MCF 10A (cell line): ENCODE data around the gene SLC51A. TPM values are rescaled to one million over a fixed set of nuclear protein-coding genes. Genes with fewer than 3 reads are reported as not detected.

Experiments used
- BruUV-seq: library from RNA; stranded (reverse); fragments of 400-500 nt; replicated peaks from 2 replicates; lab custom pipeline; 2021; lab: Mats Ljungman, UMichigan
- CTCF ChIA-PET: fragments of 300-600 bp; sonication (Branson Sonifier 250); formaldehyde crosslinking; extraction: SDS; loops from one replicate; lab custom pipeline; 2021; ENCODE audit warnings: antibody characterized with exemption, inconsistent platforms; lab: Yijun Ruan, JAX
- POLR2A ChIA-PET: fragments of 300-600, 350-650 bp; sonication (Branson Sonifier 250); formaldehyde crosslinking; extraction: SDS; loops from one replicate; lab custom pipeline; 2020; ENCODE audit warnings: antibody characterized with exemption, inconsistent platforms; lab: Yijun Ruan, JAX
- DNase-seq: peaks from one replicate; pipeline ENCODE4 v3.0.0-alpha.2; 2018; ENCODE audit not compliant: unreplicated experiment
- H3K27ac Mint-ChIP-seq: one replicate; pipeline ENCODE4 v1.8.0; 2022; ENCODE audit warnings: mild to moderate bottlenecking, low read depth, mixed read lengths; ENCODE audit not compliant: unreplicated experiment
- H3K27me3 Mint-ChIP-seq: one replicate; pipeline ENCODE4 v1.8.0; 2022; ENCODE audit warnings: mixed read lengths; ENCODE audit not compliant: insufficient read depth, unreplicated experiment
- H3K36me3 Mint-ChIP-seq: one replicate; pipeline ENCODE4 v1.8.0; 2022; ENCODE audit warnings: mild to moderate bottlenecking, moderate library complexity, mixed read lengths; ENCODE audit not compliant: insufficient read depth, unreplicated experiment
- H3K4me1 Mint-ChIP-seq: one replicate; pipeline ENCODE4 v1.8.0; 2022; ENCODE audit warnings: mixed read lengths; ENCODE audit not compliant: insufficient read depth, unreplicated experiment
- H3K4me3 Mint-ChIP-seq: one replicate; pipeline ENCODE4 v1.8.0; 2022; ENCODE audit warnings: mild to moderate bottlenecking, moderate library complexity, mixed read lengths; ENCODE audit not compliant: unreplicated experiment
- H3K9me3 Mint-ChIP-seq: one replicate; pipeline ENCODE4 v1.8.0; 2022; ENCODE audit warnings: mixed read lengths; ENCODE audit not compliant: unreplicated experiment
- CTCF ChIP-seq: fragments of 200-600 bp; IDR thresholded peaks from one replicate; pipeline ENCODE4 v1.8.0; 2022; ENCODE audit warnings: antibody characterized with exemption, mild to moderate bottlenecking; ENCODE audit not compliant: unreplicated experiment
- intact Hi-C: fragments of 100-400 bp; cut with micrococcal nuclease; formaldehyde crosslinking; loops from 2 replicates; pipeline ENCODE4 v1.14.1; 2022
- total RNA-seq: library from RNA; stranded (reverse); gene quantifications from 2 replicates; pipeline ENCODE4 v1.2.3, GENCODE V29; 2022

Gene SLC51A
- total RNA-seq, 1 experiment from 2014 or later, result not detected

DNA sequence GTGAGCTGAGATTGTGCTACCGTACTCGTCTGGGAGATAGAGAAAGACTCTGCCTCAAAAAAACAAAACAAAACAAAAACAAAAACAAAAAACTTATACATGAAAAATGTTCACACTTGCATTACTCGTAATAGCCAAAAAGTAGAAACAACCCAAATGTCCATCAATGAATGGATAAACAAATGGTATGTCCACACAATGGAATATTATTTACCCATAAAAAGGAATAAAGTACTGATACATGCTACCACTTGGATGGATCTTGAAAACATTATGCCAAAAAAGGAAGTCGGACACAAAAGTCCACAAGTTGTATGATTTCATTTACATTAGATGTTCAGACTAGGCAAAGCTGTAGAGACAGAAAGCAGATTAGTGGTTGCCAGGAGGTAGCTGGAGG is 44.5 kb downstream of the SLC51A start:
- H3K9me3 Mint-ChIP-seq, result no peaks in the 10 kb centered on the region
- DNase-seq, result no peak
- BruUV-seq, result no TSS peak
- ChIA-PET CTCF (no interaction called here), POLR2A (interaction anchor here (0.6 to 0.7 kb wide), 2 partner anchors 8 to 103 kb away, joined by 3 read pairs; no protein-coding TSS in a partner anchor)
- intact Hi-C loops, result no loop called here
- H3K36me3 Mint-ChIP-seq, result peaks cover 83% of the 10 kb centered on the region
- no peaks in the 10 kb centered on the region for H3K27me3 Mint-ChIP-seq
- H3K4me1 Mint-ChIP-seq, result no peaks in the 10 kb centered on the region
- no peak for TF ChIP-seq CTCF
- no peak overlapping the region for H3K27ac Mint-ChIP-seq
- H3K4me3 Mint-ChIP-seq, result no peak overlapping the region

DNA sequence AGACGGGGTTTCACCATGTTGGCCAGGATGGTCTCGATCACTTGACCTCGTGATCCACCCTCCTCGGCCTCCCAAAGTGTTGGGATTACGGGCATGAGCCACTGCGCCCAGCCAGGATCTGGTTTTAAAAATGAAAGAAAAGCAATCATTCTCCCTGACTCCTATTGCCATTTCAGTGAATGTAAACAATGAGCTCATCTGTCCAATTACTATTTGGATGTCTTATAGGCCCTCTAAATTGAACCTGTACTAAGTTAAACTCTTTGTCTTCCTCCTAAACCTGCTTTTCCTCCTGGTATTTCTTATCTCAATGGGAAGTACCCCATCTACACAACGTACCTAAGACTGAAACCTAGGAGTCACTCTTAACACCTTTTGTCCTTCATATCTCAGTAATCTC is 47.5 kb downstream of the SLC51A start:
- DNase-seq, result no peak
- no peak overlapping the region for H3K27ac Mint-ChIP-seq
- H3K27me3 Mint-ChIP-seq, result no peaks in the 10 kb centered on the region
- no TSS peak for BruUV-seq
- H3K4me1 Mint-ChIP-seq, result no peaks in the 10 kb centered on the region
- ChIA-PET CTCF (interaction anchor here (0.9 to 1.0 kb wide), 2 partner anchors 10 to 17 kb away, joined by 3 read pairs; no protein-coding TSS in a partner anchor), POLR2A (interaction anchor here (0.7 kb wide), 1 partner anchor 43 kb away, joined by 3 read pairs; no protein-coding TSS in a partner anchor)
- intact Hi-C loops, result no loop called here
- H3K36me3 Mint-ChIP-seq, result peaks cover 88% of the 10 kb centered on the region
- no peak overlapping the region for H3K4me3 Mint-ChIP-seq
- no peaks in the 10 kb centered on the region for H3K9me3 Mint-ChIP-seq
- no peak for TF ChIP-seq CTCF

DNA sequence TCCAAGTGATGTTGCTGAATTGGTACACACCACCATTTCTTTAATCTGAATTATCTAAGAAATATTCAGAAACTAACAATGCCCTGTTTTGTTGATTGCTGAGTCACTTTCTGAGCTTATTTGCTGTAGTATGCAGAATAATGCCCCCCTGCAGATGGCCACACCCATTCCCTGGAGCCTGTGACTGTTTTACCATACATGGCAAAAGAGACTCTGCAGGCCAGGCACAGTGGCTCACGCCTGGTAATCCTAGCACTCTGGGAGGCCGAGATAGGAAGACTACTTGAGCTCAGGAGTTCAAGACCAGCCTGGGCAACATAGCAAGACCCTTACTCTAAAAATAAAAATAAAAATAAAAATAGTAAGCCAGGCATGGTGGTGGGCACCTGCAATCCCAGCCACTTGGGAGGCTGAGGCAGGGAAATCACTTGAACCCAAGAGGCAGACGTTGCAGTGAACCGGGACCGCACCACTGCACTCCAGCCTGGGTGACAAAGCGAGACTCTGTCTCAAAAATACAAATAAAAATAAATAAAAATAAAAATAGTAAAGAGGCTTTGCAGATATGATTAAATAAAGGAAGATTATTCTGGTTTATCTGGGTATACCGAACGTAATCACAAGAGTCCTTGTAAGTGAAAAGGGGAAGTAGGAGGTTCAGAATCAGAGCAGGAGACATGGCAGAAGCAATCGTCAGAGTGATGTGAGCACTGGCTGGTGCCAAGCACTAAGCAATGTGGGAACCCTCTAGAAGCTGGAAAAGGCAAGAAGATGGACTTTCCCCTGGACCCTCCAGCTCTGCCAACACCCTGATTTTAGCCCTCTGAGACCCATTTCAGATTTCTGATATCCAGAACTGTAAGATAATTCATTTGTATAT is 52.2 kb downstream of the SLC51A start:
- no peak for TF ChIP-seq CTCF
- POLR2A ChIA-PET, result interaction anchor here (0.6 to 1.5 kb wide), 5 partner anchors 8 to 363 kb away, joined by 3 read pairs; partner anchors contain the start of gene TM4SF19
- H3K27me3 Mint-ChIP-seq, result no peaks in the 10 kb centered on the region
- DNase-seq, result peak; percentile 55
- peaks cover 76% of the 10 kb centered on the region for H3K36me3 Mint-ChIP-seq
- intact Hi-C loops, result no loop called here
- CTCF ChIA-PET, result interaction anchor here (0.6 to 2.2 kb wide), 4 partner anchors 71 to 369 kb away, joined by 3 to 5 read pairs (median 4); no protein-coding TSS in a partner anchor
- H3K27ac Mint-ChIP-seq, result no peak overlapping the region
- BruUV-seq, result no TSS peak
- H3K9me3 Mint-ChIP-seq, result no peaks in the 10 kb centered on the region
- H3K4me1 Mint-ChIP-seq, result peaks cover 7% of the 10 kb centered on the region
- no peak overlapping the region for H3K4me3 Mint-ChIP-seq

DNA sequence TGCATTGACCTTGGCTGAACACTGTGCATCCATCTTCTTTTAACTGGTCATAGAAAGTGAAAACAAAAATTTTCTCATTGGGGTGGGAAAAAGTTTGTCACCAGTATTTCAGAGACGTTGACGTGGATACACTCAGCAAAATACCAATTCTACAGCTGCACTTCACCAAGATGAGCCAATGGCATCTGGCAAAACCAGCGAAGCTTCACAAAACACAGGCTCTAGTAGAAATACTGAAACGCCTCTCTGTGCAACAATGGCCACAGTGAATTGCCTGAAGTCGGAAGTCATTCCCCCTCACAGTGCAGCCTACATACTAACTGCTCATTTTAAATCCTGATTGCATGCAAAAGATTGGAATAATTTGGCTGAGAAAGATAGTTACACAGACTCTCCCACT is 54.2 kb downstream of the SLC51A start:
- Mint-ChIP-seq H3K36me3 (peaks cover 59% of the 10 kb centered on the region), H3K4me1 (peaks cover 16% of the 10 kb centered on the region), H3K4me3 (no peak overlapping the region), H3K27me3 (no peaks in the 10 kb centered on the region), H3K9me3 (no peaks in the 10 kb centered on the region), H3K27ac (no peak overlapping the region)
- intact Hi-C loops, result no loop called here
- no peak for TF ChIP-seq CTCF
- DNase-seq, result no peak
- CTCF ChIA-PET, result no interaction called here
- no TSS peak for BruUV-seq
- POLR2A ChIA-PET, result interaction anchor here (1.0 kb wide), 1 partner anchor 17 kb away, joined by 3 read pairs; the partner anchor contains the start of gene PCYT1A
